KMS-11 (cell line): Measurements from ENCODE around the gene PEX16.

Experiments
- H2AFZ ChIP-seq: fragments of 200-600 bp; sonication (generic); 2 replicates; pipeline ENCODE4 v1.6.1; 2016; ENCODE audit warnings: antibody characterized with exemption, mixed run types, low read depth
- H3K27ac ChIP-seq: fragments of 200-600 bp; sonication (generic); 2 replicates; pipeline ENCODE4 v1.6.1; 2016; ENCODE audit warnings: mild to moderate bottlenecking, mixed run types
- H3K27me3 ChIP-seq: fragments of 200-600 bp; sonication (generic); 2 replicates; pipeline ENCODE4 v1.6.1; 2017; ENCODE audit warnings: mild to moderate bottlenecking, low read depth, mixed run types, moderate library complexity; ENCODE audit not compliant: insufficient read depth
- H3K36me3 ChIP-seq: fragments of 200-600 bp; sonication (generic); 2 replicates; pipeline ENCODE4 v1.6.1; 2017; ENCODE audit warnings: mild to moderate bottlenecking, mixed run types; ENCODE audit not compliant: insufficient read depth
- H3K4me1 ChIP-seq: fragments of 200-600 bp; sonication (generic); 2 replicates; pipeline ENCODE4 v1.6.1; 2016; ENCODE audit warnings: mild to moderate bottlenecking, low read depth, mixed run types; ENCODE audit not compliant: poor library complexity, severe bottlenecking
- H3K4me2 ChIP-seq: fragments of 200-600 bp; sonication (generic); 2 replicates; pipeline ENCODE4 v1.7.0; 2016; ENCODE audit warnings: mild to moderate bottlenecking, mixed run types
- H3K4me3 ChIP-seq: fragments of 200-600 bp; sonication (generic); IDR thresholded peaks from 2 replicates; pipeline ENCODE4 v1.6.1; 2017; ENCODE audit warnings: low read depth, low read length, mixed read lengths; ENCODE audit not compliant: insufficient read depth
- H3K79me2 ChIP-seq: fragments of 200-600 bp; sonication (generic); 2 replicates; pipeline ENCODE4 v1.6.1; 2016; ENCODE audit warnings: low read depth, mixed run types; ENCODE audit not compliant: insufficient read depth
- H3K9ac ChIP-seq: fragments of 200-600 bp; sonication (generic); 2 replicates; pipeline ENCODE4 v1.6.1; 2016; ENCODE audit warnings: mild to moderate bottlenecking, mixed run types
- H4K20me1 ChIP-seq: fragments of 200-600 bp; sonication (generic); 2 replicates; pipeline ENCODE4 v1.6.1; 2016; ENCODE audit warnings: mild to moderate bottlenecking, mixed run types; ENCODE audit not compliant: insufficient read depth
- CTCF ChIP-seq: fragments of 200-600 bp; sonication (generic); conservative IDR thresholded peaks from 2 replicates; pipeline ENCODE4 v1.6.1; 2017; ENCODE audit warnings: low read depth, mild to moderate bottlenecking, antibody characterized with exemption, low read length, moderate library complexity, mixed read lengths

PEX16 gene

GRCh38 chr11:45930951-45931570 lies 13.4 kb upstream of the PEX16 start:
- peaks cover 15% of the 10 kb centered on the region for H3K4me1 ChIP-seq
- H3K4me2 ChIP-seq = no peak overlapping the region
- TF ChIP-seq CTCF = no peak

GRCh38 chr11:45930031-45930794 lies 12.5 kb upstream of the PEX16 start:
- H3K79me2 ChIP-seq = no peaks in the 10 kb centered on the region
- no peaks in the 10 kb centered on the region for H3K27me3 ChIP-seq
- no peak overlapping the region; the same call in 1 of the 2 replicates for H2AFZ ChIP-seq
- no peaks in the 10 kb centered on the region for H4K20me1 ChIP-seq
- H3K27ac ChIP-seq = no peak overlapping the region; the same call in 1 of the 2 replicates
- no peaks in the 10 kb centered on the region for H3K36me3 ChIP-seq
- no peak overlapping the region for H3K4me3 ChIP-seq
- TF ChIP-seq CTCF = no peak
- H3K4me2 ChIP-seq = peak overlapping the region; percentile 55
- no peak overlapping the region; the same call in 1 of the 2 replicates for H3K9ac ChIP-seq
- H3K4me1 ChIP-seq = peaks cover 15% of the 10 kb centered on the region

More at GRCh38 chr11:45930951-45931570, 13.4 kb upstream of the PEX16 start:
- Histone ChIP-seq H3K9ac (no peak overlapping the region), H3K36me3 (no peaks in the 10 kb centered on the region), H3K4me3 (no peak overlapping the region), H3K27me3 (no peaks in the 10 kb centered on the region), H3K27ac (no peak overlapping the region), H2AFZ (no peak overlapping the region), H4K20me1 (no peaks in the 10 kb centered on the region), H3K79me2 (no peaks in the 10 kb centered on the region)

- Histone ChIP-seq H4K20me1 (no peaks in the 10 kb centered on the region), H2AFZ (no peak overlapping the region; the same call in 1 of the 2 replicates), H3K4me3 (no peak overlapping the region), H3K79me2 (no peaks in the 10 kb centered on the region), H3K27ac (no peak overlapping the region; the same call in 1 of the 2 replicates), H3K4me2 (peak overlapping the region; percentile 55; the same call in 1 of the 2 replicates), H3K9ac (no peak overlapping the region; the same call in 1 of the 2 replicates), H3K4me1 (peaks cover 15% of the 10 kb centered on the region), H3K27me3 (no peaks in the 10 kb centered on the region), H3K36me3 (no peaks in the 10 kb centered on the region)
- TF ChIP-seq CTCF = no peak
Measured at GRCh38 chr11:45929486-45930030, 11.9 kb upstream of the PEX16 start.

GRCh38 chr11:45928535-45929215 lies 11.0 kb upstream of the PEX16 start:
- no peaks in the 10 kb centered on the region for H4K20me1 ChIP-seq
- no peak overlapping the region for H3K4me3 ChIP-seq
- no peak overlapping the region for H2AFZ ChIP-seq
- no peak overlapping the region for H3K27ac ChIP-seq
- H3K79me2 ChIP-seq = no peaks in the 10 kb centered on the region
- H3K4me1 ChIP-seq = peaks cover 15% of the 10 kb centered on the region
- H3K4me2 ChIP-seq = no peak overlapping the region
- no peaks in the 10 kb centered on the region for H3K27me3 ChIP-seq
- TF ChIP-seq CTCF = no peak
- no peaks in the 10 kb centered on the region for H3K36me3 ChIP-seq
- no peak overlapping the region for H3K9ac ChIP-seq
